HG02759 (cell line): ENCODE results near the gene NRCAM.
A peak's percentile ranks its signal among the peaks of the same experiment; 100 is the strongest.
"Not testable (repeated sequence)": the region's sequence is repeated elsewhere in the genome, so short reads cannot be mapped to it uniquely, and the experiment has no call there.

Experiments used
- ATAC-seq: cut with Tn5 transposase; IDR thresholded peaks from one replicate; pipeline ENCODE4 v1.9.1; 2021; ENCODE audit warnings: mild to moderate bottlenecking, moderate library complexity; ENCODE audit not compliant: unreplicated experiment

Gene NRCAM

GRCh38 chr7:108285003-108285368 lies 171.2 kb downstream of the NRCAM start:
- no peak for ATAC-seq

GRCh38 chr7:108284349-108285002 lies 171.8 kb downstream of the NRCAM start:
- ATAC-seq, result peak; percentile 75

- ATAC-seq, result no peak
Measured at GRCh38 chr7:108283252-108283651, 173.0 kb downstream of the NRCAM start.

GRCh38 chr7:108282427-108282996 lies 173.7 kb downstream of the NRCAM start:
- ATAC-seq, result no peak

GRCh38 chr7:108280136-108280535 lies 176.1 kb downstream of the NRCAM start:
- ATAC-seq, result no peak

- ATAC-seq, result no peak
Measured at GRCh38 chr7:108278776-108279175, 177.5 kb downstream of the NRCAM start.

GRCh38 chr7:108278281-108278680 lies 178.0 kb downstream of the NRCAM start:
- no peak for ATAC-seq

GRCh38 chr7:108274447-108274846 lies 181.8 kb downstream of the NRCAM start:
- ATAC-seq, result not testable (repeated sequence)

GRCh38 chr7:108272891-108273290 lies 183.3 kb downstream of the NRCAM start:
- ATAC-seq, result not testable (repeated sequence)

- peak; percentile 86 for ATAC-seq
Measured at GRCh38 chr7:108270385-108271015, 185.7 kb downstream of the NRCAM start.

GRCh38 chr7:108268200-108268820 lies 187.9 kb downstream of the NRCAM start:
- ATAC-seq, result no peak

GRCh38 chr7:108267615-108268014 lies 188.6 kb downstream of the NRCAM start:
- ATAC-seq, result no peak

GRCh38 chr7:108266491-108266890 lies 189.7 kb downstream of the NRCAM start:
- no peak for ATAC-seq

GRCh38 chr7:108266035-108266434 lies 190.2 kb downstream of the NRCAM start:
- no peak for ATAC-seq

- no peak for ATAC-seq
Measured at GRCh38 chr7:108265007-108265406, 191.2 kb downstream of the NRCAM start.

GRCh38 chr7:108263425-108263824 lies 192.8 kb downstream of the NRCAM start:
- ATAC-seq, result no peak

- ATAC-seq, result no peak
Measured at GRCh38 chr7:108261560-108262255, 194.5 kb downstream of the NRCAM start.

GRCh38 chr7:108259447-108259846 lies 196.8 kb downstream of the NRCAM start:
- ATAC-seq, result not testable (repeated sequence)

GRCh38 chr7:108257954-108258353 lies 198.3 kb downstream of the NRCAM start:
- ATAC-seq, result no peak

GRCh38 chr7:108254259-108254658 lies 202.0 kb downstream of the NRCAM start:
- no peak for ATAC-seq

- no peak for ATAC-seq
Measured at GRCh38 chr7:108253275-108254044, 202.8 kb downstream of the NRCAM start.
